Measurements from ENCODE around the gene ALLC. TPM values are rescaled to one million over a fixed set of nuclear protein-coding genes. Genes with fewer than 3 reads are reported as not detected.

Gene ALLC
- total RNA-seq, 1 experiment from 2014 or later, result not detected

DNA sequence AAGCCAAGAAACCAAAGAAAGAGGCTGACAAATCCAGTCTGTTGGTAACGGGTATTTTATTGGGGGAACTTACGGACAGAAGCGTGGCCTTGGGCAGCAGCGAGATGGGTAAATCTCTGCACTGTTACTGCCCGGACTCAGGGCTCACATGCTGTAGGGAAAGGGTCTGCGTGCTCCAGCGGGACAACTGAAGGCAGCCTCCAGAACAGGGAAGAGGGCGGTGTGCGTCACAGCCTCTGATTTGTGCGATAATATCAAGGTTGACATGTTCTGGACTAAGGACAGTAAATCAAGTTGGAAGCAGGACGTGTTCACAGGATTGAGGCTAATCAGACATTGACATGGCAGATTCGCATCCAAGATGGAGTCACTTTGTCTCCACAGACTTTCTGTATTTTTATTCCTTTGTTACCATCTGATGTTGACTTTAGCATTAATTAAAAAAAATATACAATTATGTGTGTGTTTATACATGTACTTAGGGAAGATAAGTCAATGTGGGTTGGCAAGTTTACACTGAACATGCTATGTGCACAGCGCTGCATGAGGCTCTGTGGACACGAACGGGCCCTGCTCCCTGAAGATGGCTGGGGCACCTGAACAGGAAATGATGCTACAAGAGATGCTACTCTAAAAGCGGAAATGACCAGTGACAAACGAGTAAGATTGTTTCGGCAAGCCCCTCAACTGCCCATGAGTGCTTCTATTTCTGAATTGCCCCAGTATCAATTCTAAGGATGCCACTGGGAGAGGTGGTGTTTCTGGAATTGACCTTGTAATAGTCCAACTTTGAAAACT, 22.7 kb downstream of the ALLC start:
- ChIA-PET POLR2A (no interaction called here), CTCF (interaction anchor here (0.7 to 1.0 kb wide), 2 partner anchors 11 to 25 kb away, joined by 4 read pairs; no protein-coding TSS in a partner anchor)
- no peaks in the 10 kb centered on the region for H3K36me3 Mint-ChIP-seq (ENCODE audit: insufficient read depth, unreplicated experiment)
- peaks cover 12% of the 10 kb centered on the region for H3K4me1 Mint-ChIP-seq (ENCODE audit: insufficient read depth, unreplicated experiment)
- no peak overlapping the region for H3K4me3 Mint-ChIP-seq (ENCODE audit: unreplicated experiment)
- intact Hi-C loops (cut with micrococcal nuclease), result no loop called here
- BruUV-seq (replicated peaks), result no TSS peak
- no peak overlapping the region for H3K27ac Mint-ChIP-seq (ENCODE audit: low read depth, unreplicated experiment)
- peaks cover 26% of the 10 kb centered on the region for H3K27me3 Mint-ChIP-seq (ENCODE audit: insufficient read depth, unreplicated experiment)
- no peak for DNase-seq (ENCODE audit: unreplicated experiment)
- TF ChIP-seq, protein P1, sequence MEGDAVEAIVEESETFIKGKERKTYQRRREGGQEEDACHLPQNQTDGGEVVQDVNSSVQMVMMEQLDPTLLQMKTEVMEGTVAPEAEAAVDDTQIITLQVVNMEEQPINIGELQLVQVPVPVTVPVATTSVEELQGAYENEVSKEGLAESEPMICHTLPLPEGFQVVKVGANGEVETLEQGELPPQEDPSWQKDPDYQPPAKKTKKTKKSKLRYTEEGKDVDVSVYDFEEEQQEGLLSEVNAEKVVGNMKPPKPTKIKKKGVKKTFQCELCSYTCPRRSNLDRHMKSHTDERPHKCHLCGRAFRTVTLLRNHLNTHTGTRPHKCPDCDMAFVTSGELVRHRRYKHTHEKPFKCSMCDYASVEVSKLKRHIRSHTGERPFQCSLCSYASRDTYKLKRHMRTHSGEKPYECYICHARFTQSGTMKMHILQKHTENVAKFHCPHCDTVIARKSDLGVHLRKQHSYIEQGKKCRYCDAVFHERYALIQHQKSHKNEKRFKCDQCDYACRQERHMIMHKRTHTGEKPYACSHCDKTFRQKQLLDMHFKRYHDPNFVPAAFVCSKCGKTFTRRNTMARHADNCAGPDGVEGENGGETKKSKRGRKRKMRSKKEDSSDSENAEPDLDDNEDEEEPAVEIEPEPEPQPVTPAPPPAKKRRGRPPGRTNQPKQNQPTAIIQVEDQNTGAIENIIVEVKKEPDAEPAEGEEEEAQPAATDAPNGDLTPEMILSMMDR (IDR thresholded peaks at IDR 0.05; ENCODE audit: unreplicated experiment), result no peak
- peaks cover 7% of the 10 kb centered on the region for H3K9me3 Mint-ChIP-seq (ENCODE audit: unreplicated experiment)

DNA sequence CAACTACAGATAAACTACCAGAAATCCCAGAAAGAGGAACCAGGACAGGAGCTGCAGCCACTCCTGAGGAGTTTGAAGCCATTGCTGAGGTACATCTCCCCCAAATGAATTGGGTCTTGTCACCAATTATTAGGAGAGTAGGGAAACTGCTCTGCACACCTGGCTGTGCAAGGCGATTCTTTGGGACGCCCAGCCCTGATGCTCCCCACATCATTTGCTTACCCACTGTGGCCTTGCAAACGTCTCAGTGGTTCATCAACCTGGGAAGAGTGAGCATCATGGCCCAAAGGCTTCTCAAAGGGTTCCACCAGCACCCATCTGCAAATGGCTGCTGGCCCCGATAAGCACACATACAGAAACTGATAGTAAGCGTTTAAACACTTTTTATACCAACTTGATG, 23.6 kb downstream of the ALLC start:
- Mint-ChIP-seq H3K27me3 (ENCODE audit: insufficient read depth, unreplicated experiment) (peaks cover 26% of the 10 kb centered on the region), H3K27ac (ENCODE audit: low read depth, unreplicated experiment) (no peak overlapping the region), H3K4me1 (ENCODE audit: insufficient read depth, unreplicated experiment) (peaks cover 12% of the 10 kb centered on the region), H3K9me3 (ENCODE audit: unreplicated experiment) (peaks cover 7% of the 10 kb centered on the region), H3K4me3 (ENCODE audit: unreplicated experiment) (no peak overlapping the region), H3K36me3 (ENCODE audit: insufficient read depth, unreplicated experiment) (no peaks in the 10 kb centered on the region)
- TF ChIP-seq, protein P1 (IDR thresholded peaks at IDR 0.05; ENCODE audit: unreplicated experiment), result no peak
- DNase-seq (ENCODE audit: unreplicated experiment), result no peak
- intact Hi-C loops (cut with micrococcal nuclease), result no loop called here
- ChIA-PET CTCF (interaction anchor here (0.5 to 1.0 kb wide), 2 partner anchors 10 to 46 kb away, joined by 3 to 4 read pairs; no protein-coding TSS in a partner anchor), POLR2A (interaction anchor here (0.7 kb wide), 1 partner anchor 122 kb away, joined by 3 read pairs; no protein-coding TSS in a partner anchor)
- BruUV-seq (replicated peaks), result no TSS peak

DNA sequence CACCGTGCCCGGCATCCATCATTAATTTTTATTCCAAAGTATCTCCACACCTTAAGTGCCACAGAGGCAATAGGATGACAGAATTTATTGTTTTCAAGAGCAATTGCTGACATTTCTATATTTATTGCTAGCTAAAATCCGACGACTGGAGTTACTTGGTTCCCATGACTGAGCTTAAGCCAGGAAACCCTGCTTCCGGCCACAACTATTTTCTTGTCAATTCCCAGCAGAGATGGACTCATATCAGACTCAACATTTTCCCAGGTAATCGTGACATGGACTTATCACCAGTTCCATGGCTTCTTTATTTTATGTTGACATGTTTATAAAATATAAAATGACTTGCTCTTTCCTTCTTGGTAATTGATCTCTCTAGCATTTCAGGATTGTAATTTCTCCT, 24.8 kb downstream of the ALLC start:
- ChIA-PET POLR2A (no interaction called here), CTCF (interaction anchor here (1.7 kb wide), 1 partner anchor 10 kb away, joined by 13 read pairs; no protein-coding TSS in a partner anchor)
- peaks cover 20% of the 10 kb centered on the region for H3K27me3 Mint-ChIP-seq (ENCODE audit: insufficient read depth, unreplicated experiment)
- intact Hi-C loops (cut with micrococcal nuclease), result no loop called here
- peaks cover 12% of the 10 kb centered on the region for H3K4me1 Mint-ChIP-seq (ENCODE audit: insufficient read depth, unreplicated experiment)
- TF ChIP-seq, protein P1 (IDR thresholded peaks at IDR 0.05; ENCODE audit: unreplicated experiment), result no peak
- H3K27ac Mint-ChIP-seq (ENCODE audit: low read depth, unreplicated experiment), result no peak overlapping the region
- no peaks in the 10 kb centered on the region for H3K36me3 Mint-ChIP-seq (ENCODE audit: insufficient read depth, unreplicated experiment)
- BruUV-seq (replicated peaks), result no TSS peak
- peaks cover 7% of the 10 kb centered on the region for H3K9me3 Mint-ChIP-seq (ENCODE audit: unreplicated experiment)
- DNase-seq (ENCODE audit: unreplicated experiment), result no peak
- no peak overlapping the region for H3K4me3 Mint-ChIP-seq (ENCODE audit: unreplicated experiment)

DNA sequence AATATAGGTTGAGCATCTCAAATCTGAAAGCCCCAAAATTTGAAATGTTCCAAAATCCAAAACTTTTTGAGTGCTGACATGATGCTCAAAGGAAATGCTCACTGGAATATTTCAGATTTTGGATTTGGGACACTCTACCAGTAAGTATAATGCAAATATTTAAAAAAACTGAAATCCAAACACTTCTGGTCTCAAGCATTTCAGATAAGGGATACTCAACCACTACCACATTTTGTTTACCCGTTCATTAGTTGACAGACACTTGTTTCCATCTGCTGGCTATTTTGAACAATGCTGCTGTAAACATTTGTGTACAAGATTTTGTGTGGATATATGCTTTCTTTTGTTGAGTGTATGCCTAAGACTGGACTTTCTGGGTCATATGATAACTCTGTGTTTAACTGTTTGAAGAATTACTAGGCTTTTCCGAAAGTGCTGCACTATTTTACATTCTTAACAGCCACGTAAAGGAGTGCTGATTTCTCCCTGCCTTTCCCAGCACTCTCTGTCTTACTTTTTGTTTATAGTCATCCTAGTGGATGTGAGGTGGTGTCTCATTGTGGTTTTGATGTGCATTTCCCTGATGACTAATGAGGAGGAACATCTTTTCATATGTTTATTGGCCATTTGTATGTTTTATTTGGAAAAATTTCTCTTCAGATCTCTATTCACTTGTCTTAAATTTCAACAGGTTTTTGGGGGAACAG, 25.9 kb downstream of the ALLC start:
- peaks cover 12% of the 10 kb centered on the region for H3K4me1 Mint-ChIP-seq (ENCODE audit: insufficient read depth, unreplicated experiment)
- DNase-seq (ENCODE audit: unreplicated experiment), result peak; percentile 9
- H3K27ac Mint-ChIP-seq (ENCODE audit: low read depth, unreplicated experiment), result no peak overlapping the region
- POLR2A ChIA-PET, result no interaction called here
- TF ChIP-seq, protein P1 (IDR thresholded peaks at IDR 0.05; ENCODE audit: unreplicated experiment), result no peak
- no peak overlapping the region for H3K4me3 Mint-ChIP-seq (ENCODE audit: unreplicated experiment)
- intact Hi-C loops (cut with micrococcal nuclease), result no loop called here
- H3K9me3 Mint-ChIP-seq (ENCODE audit: unreplicated experiment), result peaks cover 7% of the 10 kb centered on the region
- no TSS peak for BruUV-seq (replicated peaks)
- CTCF ChIA-PET, result interaction anchor here (1.7 kb wide), 1 partner anchor 8 kb away, joined by 13 read pairs; no protein-coding TSS in a partner anchor
- H3K27me3 Mint-ChIP-seq (ENCODE audit: insufficient read depth, unreplicated experiment), result peaks cover 11% of the 10 kb centered on the region
- no peaks in the 10 kb centered on the region for H3K36me3 Mint-ChIP-seq (ENCODE audit: insufficient read depth, unreplicated experiment)

Measured in MCF 10A (cell line).